Mesenchymal stem cell (in vitro differentiated cells and primary cell): Measurements from ENCODE around the gene SLC27A3.
A peak's percentile ranks its signal among the peaks of the same experiment; 100 is the strongest.

ENCODE experiments used
- DNase-seq: peaks from one replicate; pipeline ENCODE4 v3.0.0-alpha.2; 2013
- H2AFZ ChIP-seq: one replicate; pipeline ENCODE4 v1.6.1; 2013; ENCODE audit warnings: low read depth, mild to moderate bottlenecking, control low read depth, inconsistent platforms, low read length, moderate library complexity
- H2AK5ac ChIP-seq: 2 replicates; pipeline ENCODE4 v1.6.1; 2013; ENCODE audit warnings: low read length, moderate library complexity, mild to moderate bottlenecking, inconsistent platforms; ENCODE audit not compliant: severe bottlenecking
- H2BK120ac ChIP-seq: one replicate; pipeline ENCODE4 v1.6.1; 2013; ENCODE audit warnings: low read depth, mild to moderate bottlenecking, inconsistent platforms, low read length, moderate library complexity
- H2BK12ac ChIP-seq, 2 experiments: one replicate each; pipeline ENCODE4 v1.6.1; 2013; ENCODE audit warnings: inconsistent platforms in 2 of 2, low read length in 2 of 2, mild to moderate bottlenecking in 2 of 2, moderate library complexity in 2 of 2, control low read depth in 1 of 2
- H2BK15ac ChIP-seq: one replicate; pipeline ENCODE4 v1.6.1; 2013; ENCODE audit warnings: mild to moderate bottlenecking, low read depth, inconsistent platforms; ENCODE audit not compliant: poor library complexity, severe bottlenecking
- H2BK5ac ChIP-seq: 2 replicates; pipeline ENCODE4 v1.6.1; 2013; ENCODE audit warnings: low read depth, mild to moderate bottlenecking, low read length, control low read depth, inconsistent platforms; ENCODE audit not compliant: poor library complexity, severe bottlenecking
- H3K14ac ChIP-seq, 2 experiments: one replicate each; pipeline ENCODE4 v1.6.1; 2013; ENCODE audit warnings: inconsistent platforms in 2 of 2, low read length in 2 of 2, control low read depth in 1 of 2, mild to moderate bottlenecking in 1 of 2, moderate library complexity in 1 of 2
- H3K18ac ChIP-seq, 2 experiments: one replicate each; pipeline ENCODE4 v1.6.1; 2013; ENCODE audit warnings: inconsistent platforms in 2 of 2, low read length in 2 of 2, control low read depth in 1 of 2, low read depth in 1 of 2, mild to moderate bottlenecking in 1 of 2
- H3K23ac ChIP-seq, 2 experiments: one replicate each; pipeline ENCODE4 v1.6.1; 2013; ENCODE audit warnings: inconsistent platforms in 2 of 2, low read length in 2 of 2, mild to moderate bottlenecking in 2 of 2, moderate library complexity in 2 of 2, control low read depth in 1 of 2
- H3K27ac ChIP-seq: 2 replicates; pipeline ENCODE4 v1.5.1; 2013; ENCODE audit warnings: mild to moderate bottlenecking, moderate library complexity, low read length, control low read depth, inconsistent platforms; ENCODE audit not compliant: poor library complexity, severe bottlenecking
- H3K27me3 ChIP-seq, 2 experiments: 2 replicates each; pipeline versions ENCODE4 v1.6.1 to v1.7.0; 2013; ENCODE audit warnings: low read length in 2 of 2, mild to moderate bottlenecking in 2 of 2, moderate library complexity in 2 of 2, control low read depth in 1 of 2, inconsistent platforms in 1 of 2; ENCODE audit not compliant: control insufficient read depth in 1 of 2, insufficient read depth in 1 of 2
- H3K36me3 ChIP-seq, 2 experiments: 2 replicates each; pipeline versions ENCODE4 v1.6.1 to v1.7.0; 2013; ENCODE audit warnings: low read length in 2 of 2, control low read depth in 1 of 2, inconsistent platforms in 1 of 2, low read depth in 1 of 2, mild to moderate bottlenecking in 1 of 2; ENCODE audit not compliant: insufficient read depth in 2 of 2, control insufficient read depth in 1 of 2
- H3K4ac ChIP-seq, 2 experiments: one replicate each; pipeline ENCODE4 v1.6.1; 2013; ENCODE audit warnings: inconsistent platforms in 2 of 2, low read length in 2 of 2, mild to moderate bottlenecking in 2 of 2, moderate library complexity in 2 of 2, control low read depth in 1 of 2, low read depth in 1 of 2
- H3K4me1 ChIP-seq: 2 replicates; pipeline ENCODE4 v1.6.1; 2013; ENCODE audit warnings: low read depth, low read length, control low read depth; ENCODE audit not compliant: control insufficient read depth, insufficient read depth
- H3K4me2 ChIP-seq: 2 replicates; pipeline ENCODE4 v1.6.1; 2013; ENCODE audit warnings: low read length, mild to moderate bottlenecking, inconsistent platforms; ENCODE audit not compliant: poor library complexity, severe bottlenecking
- H3K4me3 ChIP-seq, 2 experiments: 2 replicates each; pipeline versions ENCODE4 v1.5.1 to v1.7.0; 2013; ENCODE audit warnings: low read length in 2 of 2, mild to moderate bottlenecking in 2 of 2, control low read depth in 1 of 2, low read depth in 1 of 2; ENCODE audit not compliant: insufficient read depth in 1 of 2
- H3K79me1 ChIP-seq: replicated peaks from 2 replicates; pipeline ENCODE4 v1.6.1; 2013; ENCODE audit warnings: mild to moderate bottlenecking, control low read depth, low read length, inconsistent platforms; ENCODE audit not compliant: poor library complexity, severe bottlenecking
- H3K9ac ChIP-seq: 2 replicates; pipeline ENCODE4 v1.7.0; 2013; ENCODE audit warnings: mild to moderate bottlenecking, low read length, moderate library complexity
- H3K9me3 ChIP-seq: 2 replicates; pipeline ENCODE4 v1.7.0; 2013; ENCODE audit warnings: mild to moderate bottlenecking, low read length; ENCODE audit not compliant: control insufficient read depth
- H4K8ac ChIP-seq: one replicate; pipeline ENCODE4 v1.6.1; 2013; ENCODE audit warnings: inconsistent platforms, mild to moderate bottlenecking, low read length, moderate library complexity
- H4K91ac ChIP-seq: one replicate; pipeline ENCODE4 v1.6.1; 2013; ENCODE audit warnings: mild to moderate bottlenecking, low read length, inconsistent platforms
- WGBS: methylation state at CpG from one replicate; pipeline ENCODE4 v1.1.7; 2013; ENCODE audit warnings: mixed read lengths; 5-methylcytosine and 5-hydroxymethylcytosine counted together

The SLC27A3 gene

GRCh38 chr1:153799566-153800465 lies 24.6 kb downstream of the SLC27A3 start:
- Histone ChIP-seq H3K4me1 (peaks cover 2% of the 10 kb centered on the region), H3K36me3 (peaks cover 16 to 49% of the 10 kb centered on the region in 2 experiments), H3K14ac (no peak overlapping the region), H4K91ac (no peak overlapping the region), H2BK15ac (no peak overlapping the region), H2AFZ (no peak overlapping the region), H3K9me3 (no peaks in the 10 kb centered on the region), H3K9ac (no peak overlapping the region), H3K27me3 (no peaks in the 10 kb centered on the region), H3K23ac (no peak overlapping the region), H3K18ac (no peak overlapping the region), H2AK5ac (no peak overlapping the region), H3K27ac (no peak overlapping the region), H3K4me2 (no peak overlapping the region), H2BK5ac (no peak overlapping the region), H4K8ac (no peak overlapping the region), H2BK12ac (no peak overlapping the region), H3K79me1 (peaks cover 3% of the 10 kb centered on the region), H3K4me3 (no peak overlapping the region), H3K4ac (no peak overlapping the region), H2BK120ac (no peak overlapping the region)
- 95% methylated on average over 27 of the region's 27 CpGs for WGBS
- no peak for DNase-seq

GRCh38 chr1:153800516-153800915 lies 25.3 kb downstream of the SLC27A3 start:
- no peak overlapping the region for H2BK15ac ChIP-seq
- no peak overlapping the region for H2BK12ac ChIP-seq
- H3K27me3 ChIP-seq: no peaks in the 10 kb centered on the region
- H2BK120ac ChIP-seq: no peak overlapping the region
- no peak overlapping the region for H3K4me3 ChIP-seq
- H3K36me3 ChIP-seq: peaks cover 16 to 49% of the 10 kb centered on the region in 2 experiments
- no peak overlapping the region for H3K4me2 ChIP-seq
- H3K14ac ChIP-seq: no peak overlapping the region
- no peak overlapping the region for H2AFZ ChIP-seq
- no peak overlapping the region for H2BK5ac ChIP-seq
- H3K4me1 ChIP-seq: no peaks in the 10 kb centered on the region
- no peak for DNase-seq
- WGBS: 94% methylated on average over 7 of the region's 7 CpGs
- H3K79me1 ChIP-seq: peaks cover 3% of the 10 kb centered on the region
- no peak overlapping the region for H4K8ac ChIP-seq
- H2AK5ac ChIP-seq: no peak overlapping the region
- H4K91ac ChIP-seq: no peak overlapping the region
- no peak overlapping the region for H3K18ac ChIP-seq
- H3K27ac ChIP-seq: no peak overlapping the region
- H3K9ac ChIP-seq: no peak overlapping the region
- H3K4ac ChIP-seq: no peak overlapping the region
- H3K23ac ChIP-seq: no peak overlapping the region
- H3K9me3 ChIP-seq: no peaks in the 10 kb centered on the region

DNA sequence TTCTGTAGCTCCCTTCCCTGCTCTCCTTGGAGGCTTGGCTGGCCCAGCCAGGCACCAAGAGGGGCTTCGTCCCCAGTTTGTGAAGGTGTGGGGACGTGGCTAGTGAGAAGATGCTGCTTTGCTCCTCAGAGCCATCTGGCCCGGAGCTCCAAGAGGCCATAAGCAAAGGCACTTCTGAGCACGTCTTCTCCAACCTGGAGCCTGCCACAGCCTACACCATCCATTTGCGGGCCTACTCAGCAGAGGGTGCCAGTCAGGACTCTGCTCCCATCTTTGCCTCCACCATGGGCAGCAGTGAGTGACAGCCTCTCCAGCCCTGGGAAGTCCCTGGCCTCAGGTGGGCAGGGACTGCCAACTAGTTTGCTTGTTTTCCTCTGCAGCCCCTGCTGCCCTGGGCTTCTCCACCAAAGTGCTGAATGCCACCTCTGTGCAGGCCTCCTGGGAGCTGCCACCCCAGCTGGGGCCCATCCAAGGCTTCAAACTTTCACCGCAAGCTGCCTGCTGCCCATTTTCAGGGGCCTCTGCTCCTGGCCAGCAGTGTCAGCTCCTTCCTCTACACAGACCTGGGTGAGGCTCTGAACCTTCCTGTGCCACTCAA lies 25.9 kb downstream of the SLC27A3 start:
- DNase-seq: no peak
- Histone ChIP-seq H3K79me1 (peaks cover 3% of the 10 kb centered on the region), H2BK5ac (no peak overlapping the region), H3K36me3 (peaks cover 16 to 50% of the 10 kb centered on the region in 2 experiments), H4K91ac (no peak overlapping the region), H3K23ac (no peak overlapping the region), H2BK15ac (no peak overlapping the region), H3K4ac (peak overlapping the region in 1 of 2 experiments; percentile 6), H3K9me3 (no peaks in the 10 kb centered on the region), H2BK120ac (no peak overlapping the region), H3K4me1 (no peaks in the 10 kb centered on the region), H2AFZ (no peak overlapping the region), H3K9ac (no peak overlapping the region), H2AK5ac (no peak overlapping the region), H3K4me3 (no peak overlapping the region), H4K8ac (no peak overlapping the region), H3K27ac (no peak overlapping the region), H3K4me2 (no peak overlapping the region), H2BK12ac (no peak overlapping the region), H3K18ac (no peak overlapping the region), H3K14ac (no peak overlapping the region), H3K27me3 (no peaks in the 10 kb centered on the region)
- 95% methylated on average over 6 of the region's 6 CpGs for WGBS
